Thymus (tissue), 11 donors: ENCODE results near the gene PKP1. TPM values are rescaled to one million over a fixed set of nuclear protein-coding genes. Genes with fewer than 3 reads are reported as not detected.

Source experiments
- DNase-seq, 9 donors: peaks; one replicate each; pipeline ENCODE4 v3.0.0-alpha.2; 2013; ENCODE audit warnings: low spot score in 9 of 9, low read depth in 6 of 9, missing footprints in 1 of 9
- H3K27ac ChIP-seq, 2 donors: one replicate each; pipeline ENCODE4 v1.5.1; 2013; ENCODE audit warnings: control low read depth in 1 of 2, low read depth in 1 of 2, low read length in 1 of 2, mild to moderate bottlenecking in 1 of 2, moderate library complexity in 1 of 2
- H3K27me3 ChIP-seq, 2 donors: one replicate each; pipeline ENCODE4 v1.5.1; 2013; ENCODE audit warnings: low read length in 1 of 2; ENCODE audit not compliant: control insufficient read depth in 2 of 2, insufficient read depth in 1 of 2
- H3K36me3 ChIP-seq, 2 donors: one replicate each; pipeline ENCODE4 v1.5.1; 2013; ENCODE audit warnings: low read length in 1 of 2, mild to moderate bottlenecking in 1 of 2, moderate library complexity in 1 of 2; ENCODE audit not compliant: control insufficient read depth in 2 of 2, insufficient read depth in 2 of 2
- H3K4me1 ChIP-seq, 2 donors: one replicate each; pipeline ENCODE4 v1.5.1; 2013; ENCODE audit warnings: low read length in 2 of 2; ENCODE audit not compliant: control insufficient read depth in 2 of 2, insufficient read depth in 2 of 2
- H3K4me3 ChIP-seq, 2 donors: one replicate each; pipeline ENCODE4 v1.5.1; 2013; ENCODE audit warnings: low read length in 2 of 2, control low read depth in 1 of 2, mild to moderate bottlenecking in 1 of 2
- H3K9me3 ChIP-seq, 2 donors: one replicate each; pipeline ENCODE4 v1.5.1; 2013; ENCODE audit warnings: low read length in 1 of 2, mild to moderate bottlenecking in 1 of 2; ENCODE audit not compliant: control insufficient read depth in 2 of 2, insufficient read depth in 1 of 2
- WGBS: extraction: QIAGEN DNeasy Blood & Tissue Kit; methylation state at CpG from one replicate; pipeline ENCODE4 v1.1.7; 2013; 5-methylcytosine and 5-hydroxymethylcytosine counted together
- polyA plus RNA-seq: library from polyadenylated mRNA; stranded (reverse); fragments of 200-250 nt; gene quantifications from one replicate; pipeline ENCODE4 v1.2.3, GENCODE V29; 2013
- total RNA-seq: library from RNA; stranded (reverse); fragments of 120-200 nt; gene quantifications from one replicate; pipeline ENCODE4 v1.2.4, GENCODE V29; 2013
- donor health status: healthy.

PKP1 gene
- total and polyA plus RNA-seq, 2 donors = 14.1 to 20.0 TPM

GRCh38 chr1:201331166-201331565 is 47.9 kb downstream of the PKP1 start:
- Histone ChIP-seq H3K4me3 (no peak overlapping the region), H3K27ac (no peak overlapping the region), H3K27me3 (no peaks in the 10 kb centered on the region), H3K4me1 (no peaks in the 10 kb centered on the region), H3K9me3 (no peaks in the 10 kb centered on the region), H3K36me3 (no peaks in the 10 kb centered on the region)
- 94% methylated on average over 7 of the region's 7 CpGs for WGBS
- no peak for DNase-seq

DNA sequence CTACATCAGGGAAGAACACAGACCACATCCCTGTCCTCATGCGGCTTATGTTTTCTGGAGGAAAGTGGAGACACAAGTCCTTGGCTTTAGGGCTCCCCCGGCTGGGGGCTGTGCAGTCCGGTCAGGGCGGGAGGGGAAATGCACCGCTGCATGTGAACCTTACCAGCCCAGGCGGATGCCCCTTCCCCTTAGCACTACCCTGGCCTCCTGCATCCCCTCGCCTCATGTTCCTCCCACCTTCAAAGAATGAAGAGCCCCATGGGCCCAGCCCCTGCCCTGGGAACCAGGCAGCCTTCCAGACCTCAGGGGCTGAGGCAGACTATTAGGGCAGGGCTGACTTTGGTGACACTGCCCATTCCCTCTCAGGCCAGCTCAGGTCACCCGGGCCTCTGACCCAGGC is 48.7 kb downstream of the PKP1 start:
- no peaks in the 10 kb centered on the region for H3K9me3 ChIP-seq
- no peak overlapping the region for H3K4me3 ChIP-seq
- DNase-seq = no peak
- H3K36me3 ChIP-seq = no peaks in the 10 kb centered on the region
- 94% methylated on average over 8 of the region's 8 CpGs for WGBS
- peaks cover 0 to 2% of the 10 kb centered on the region in 2 donors for H3K27me3 ChIP-seq
- no peaks in the 10 kb centered on the region for H3K4me1 ChIP-seq
- no peak overlapping the region for H3K27ac ChIP-seq

DNA sequence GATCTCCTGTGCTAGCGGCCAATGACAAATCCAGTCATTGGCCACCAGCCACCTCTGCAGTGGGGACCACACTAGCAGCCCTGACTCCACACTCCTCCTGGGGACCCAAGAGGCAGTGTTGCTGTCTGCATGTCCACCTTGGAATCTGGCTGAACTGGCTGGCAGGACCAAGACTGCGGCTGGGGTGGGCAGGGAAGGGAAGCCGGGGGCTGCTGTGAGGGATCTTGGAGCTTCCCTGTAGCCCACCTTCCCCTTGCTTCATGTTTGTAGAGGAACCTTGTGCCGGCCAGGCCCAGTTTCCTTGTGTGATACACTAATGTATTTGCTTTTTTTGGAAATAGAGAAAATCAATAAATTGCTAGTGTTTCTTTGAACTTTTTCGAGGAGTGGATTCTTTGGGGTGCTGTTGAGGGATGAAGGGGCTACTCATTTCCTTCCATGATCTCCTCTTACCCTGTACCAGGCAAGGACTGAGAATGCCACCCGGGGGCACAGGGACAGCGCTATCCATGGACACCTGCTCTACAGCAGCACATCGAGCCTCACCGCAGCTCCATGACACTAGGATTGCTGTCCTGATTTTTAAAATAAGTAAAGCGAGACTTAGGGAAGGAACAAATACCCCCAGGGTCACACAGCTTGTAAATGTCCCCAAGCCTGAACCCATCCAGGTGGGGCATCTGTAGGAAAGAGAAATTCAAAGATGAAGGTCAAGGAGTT is 49.5 kb downstream of the PKP1 start:
- H3K27me3 ChIP-seq = peaks cover 0 to 2% of the 10 kb centered on the region in 2 donors
- H3K36me3 ChIP-seq = no peaks in the 10 kb centered on the region
- no peaks in the 10 kb centered on the region for H3K9me3 ChIP-seq
- no peaks in the 10 kb centered on the region for H3K4me1 ChIP-seq
- DNase-seq = no peak
- 95% methylated on average over 10 of the region's 10 CpGs for WGBS
- no peak overlapping the region for H3K4me3 ChIP-seq
- no peak overlapping the region for H3K27ac ChIP-seq

DNA sequence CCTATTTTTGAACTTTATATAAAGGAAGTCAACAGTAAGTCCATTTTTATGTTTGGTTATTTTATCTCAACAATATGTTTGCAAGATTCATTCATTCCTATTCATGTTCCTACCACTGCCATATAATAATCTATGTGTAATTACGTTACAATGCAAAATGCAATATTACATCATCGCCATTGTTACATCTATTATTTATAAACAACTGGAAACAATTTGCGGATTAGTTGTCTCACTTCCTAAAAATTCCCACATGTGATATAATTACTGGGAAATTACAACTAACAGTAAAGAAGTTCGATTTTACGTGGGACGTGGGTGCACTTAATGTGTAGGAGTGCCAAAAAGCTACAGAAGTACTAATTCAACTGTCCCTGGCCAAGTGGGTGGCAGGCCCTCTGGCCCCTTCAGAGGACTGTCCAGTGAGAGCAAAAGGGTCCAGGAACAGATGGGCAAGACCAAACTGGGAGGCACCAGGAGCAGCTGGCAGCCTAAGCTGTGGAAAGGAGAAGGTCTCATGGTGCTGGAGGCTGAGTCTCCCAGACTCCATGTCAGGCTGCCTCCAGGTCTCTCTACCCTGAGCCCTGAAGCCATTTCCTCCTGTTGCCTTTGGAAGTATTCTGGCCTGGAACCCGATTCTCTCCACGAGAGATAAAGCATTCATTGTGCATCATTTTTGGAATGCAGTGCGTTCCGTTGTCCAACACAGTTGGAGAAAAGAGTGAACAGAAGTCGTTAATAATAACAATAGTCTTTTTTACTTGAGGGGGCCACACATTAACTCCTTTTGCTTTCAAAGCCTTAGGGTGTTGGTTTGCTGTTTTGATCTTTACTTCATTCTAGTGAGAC is 51.2 kb downstream of the PKP1 start:
- Histone ChIP-seq H3K36me3 (no peaks in the 10 kb centered on the region), H3K27me3 (peaks cover 0 to 2% of the 10 kb centered on the region in 2 donors), H3K9me3 (no peaks in the 10 kb centered on the region), H3K4me1 (no peaks in the 10 kb centered on the region), H3K27ac (no peak overlapping the region), H3K4me3 (no peak overlapping the region)
- DNase-seq = no peak
- WGBS = 91% methylated on average over 11 of the region's 11 CpGs

DNA sequence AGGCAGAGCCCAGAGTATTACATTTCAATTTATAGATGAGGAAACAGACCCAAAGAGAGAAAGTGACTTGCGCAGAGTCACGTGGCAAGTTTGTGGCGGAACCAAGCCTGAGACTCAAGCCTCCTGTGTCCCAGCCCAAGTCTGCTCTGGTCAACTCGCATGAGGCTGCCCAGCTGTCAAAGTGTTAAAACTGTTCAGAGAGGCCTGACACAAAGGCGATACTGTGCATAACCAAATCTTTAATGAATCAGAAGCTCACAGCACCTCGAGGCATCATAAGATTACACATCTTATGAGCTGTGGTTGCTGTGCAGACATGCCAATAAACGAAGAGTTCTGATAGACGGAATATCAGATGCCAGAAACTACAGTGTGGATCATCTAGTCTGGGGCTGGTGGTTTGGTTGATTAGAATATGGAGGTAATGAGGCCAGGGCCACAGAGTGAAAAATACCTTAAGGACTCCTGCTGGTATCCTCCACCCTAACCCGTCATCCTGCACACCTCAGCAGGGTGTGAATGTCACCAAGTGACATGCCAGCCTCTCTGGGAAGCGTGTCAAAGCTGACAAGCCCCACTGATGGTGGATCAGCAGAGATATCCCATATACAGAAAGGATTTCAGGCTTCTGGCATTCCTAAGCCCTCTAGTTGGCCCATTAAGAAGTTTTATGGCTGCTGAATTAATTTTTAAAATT is 52.0 kb downstream of the PKP1 start:
- WGBS = 90% methylated on average over 10 of the region's 10 CpGs
- H3K27ac ChIP-seq = no peak overlapping the region
- H3K4me1 ChIP-seq = no peaks in the 10 kb centered on the region
- DNase-seq = no peak
- H3K9me3 ChIP-seq = no peaks in the 10 kb centered on the region
- peaks cover 0 to 2% of the 10 kb centered on the region in 2 donors for H3K27me3 ChIP-seq
- H3K36me3 ChIP-seq = no peaks in the 10 kb centered on the region
- H3K4me3 ChIP-seq = no peak overlapping the region

GRCh38 chr1:201335901-201336300 is 52.6 kb downstream of the PKP1 start:
- no peak for DNase-seq
- Histone ChIP-seq H3K4me3 (no peak overlapping the region), H3K4me1 (no peaks in the 10 kb centered on the region), H3K9me3 (no peaks in the 10 kb centered on the region), H3K27ac (no peak overlapping the region), H3K36me3 (no peaks in the 10 kb centered on the region), H3K27me3 (peaks cover 0 to 2% of the 10 kb centered on the region in 2 donors)
- 85% methylated on average over 3 of the region's 3 CpGs for WGBS

DNA sequence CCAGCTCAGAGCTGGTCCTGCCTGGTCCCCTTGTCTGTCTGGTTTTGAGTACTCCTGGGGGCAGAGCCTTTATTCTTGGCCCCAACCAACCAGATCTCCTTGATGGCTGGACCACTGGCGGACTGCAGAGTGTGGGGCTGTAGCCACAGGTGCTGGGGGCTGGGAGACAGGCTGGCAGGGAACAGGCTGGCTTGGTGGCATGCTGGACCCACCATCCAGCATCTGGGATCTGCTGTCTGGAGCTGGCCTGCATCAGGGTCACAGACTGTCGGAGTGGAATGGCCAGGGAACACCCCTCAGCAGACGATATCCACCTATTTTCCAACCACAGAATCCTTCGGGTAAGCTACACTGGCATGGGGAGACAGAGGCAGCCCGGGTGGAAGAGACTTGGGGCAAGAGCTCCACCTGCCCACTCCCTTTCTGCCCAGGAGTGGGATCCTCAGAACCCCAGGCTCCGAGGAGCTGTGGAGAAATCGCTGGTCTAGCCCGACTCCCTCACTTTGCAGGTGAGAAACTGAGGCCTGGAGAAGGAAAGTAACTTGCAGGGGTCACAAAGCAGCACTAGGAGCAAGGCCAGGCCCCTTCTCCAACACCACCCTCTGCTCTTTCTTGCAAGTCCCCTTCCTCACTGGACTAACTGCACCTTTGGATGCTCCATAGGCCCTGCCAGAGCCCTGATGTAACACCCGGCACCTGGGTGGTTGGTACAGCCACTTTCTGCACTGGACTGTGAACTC is 53.6 kb downstream of the PKP1 start:
- WGBS = 93% methylated on average over 9 of the region's 9 CpGs
- H3K4me3 ChIP-seq = no peak overlapping the region
- H3K27ac ChIP-seq = no peak overlapping the region
- no peaks in the 10 kb centered on the region for H3K36me3 ChIP-seq
- H3K27me3 ChIP-seq = peaks cover 0 to 2% of the 10 kb centered on the region in 2 donors
- DNase-seq = no peak
- H3K4me1 ChIP-seq = no peaks in the 10 kb centered on the region
- no peaks in the 10 kb centered on the region for H3K9me3 ChIP-seq

GRCh38 chr1:201341377-201341776 is 58.1 kb downstream of the PKP1 start:
- DNase-seq = no peak
- peaks cover 0 to 4% of the 10 kb centered on the region in 2 donors for H3K27me3 ChIP-seq
- WGBS = 93% methylated on average over 1 of the region's 1 CpG

More at GRCh38 chr1:201341377-201341776, 58.1 kb downstream of the PKP1 start:
- Histone ChIP-seq H3K4me3 (no peak overlapping the region), H3K4me1 (no peaks in the 10 kb centered on the region), H3K36me3 (no peaks in the 10 kb centered on the region), H3K9me3 (no peaks in the 10 kb centered on the region), H3K27ac (no peak overlapping the region)
